A673 (cell line): Measurements from ENCODE around the gene ERP27.

Experiments used
- CTCF ChIP-seq: fragments of 300-800, 200-600 bp; sonication (generic); conservative IDR thresholded peaks from 2 replicates; pipeline ENCODE4 v1.5.1; 2017; ENCODE audit warnings: low read depth, mild to moderate bottlenecking, antibody characterized with exemption, low read length, moderate library complexity, mixed read lengths
- EZH2 ChIP-seq: fragments of 200-600 bp; sonication (generic); IDR thresholded peaks from 2 replicates; pipeline ENCODE4 v1.6.1; 2017; ENCODE audit warnings: borderline replicate concordance, low read depth, mild to moderate bottlenecking, mixed read lengths, antibody characterized with exemption, low read length; ENCODE audit not compliant: poor library complexity, severe bottlenecking

GRCh38 chr12:14934511-14934910 is 3.8 kb downstream of the ERP27 start:
- TF ChIP-seq CTCF (no peak), EZH2 (no peak)
